H9 (cell line): ENCODE data around the gene SDF2. TPM values are rescaled to one million over a fixed set of nuclear protein-coding genes. Genes with fewer than 3 reads are reported as not detected.

Source experiments
- DNase-seq: peaks from one replicate; pipeline ENCODE4 v3.0.0-alpha.2; 2017
- H2AFZ ChIP-seq: one replicate; pipeline ENCODE4 v1.6.1; 2013; ENCODE audit warnings: mild to moderate bottlenecking, low read length, control low read depth, moderate library complexity
- H2AK5ac ChIP-seq: 2 replicates; pipeline ENCODE4 v1.6.1; 2013; ENCODE audit warnings: low read length, control low read depth, mixed read lengths; ENCODE audit not compliant: insufficient read length
- H2BK120ac ChIP-seq: one replicate; pipeline ENCODE4 v1.6.1; 2013; ENCODE audit warnings: low read depth, mild to moderate bottlenecking, low read length, control low read depth, inconsistent platforms; ENCODE audit not compliant: poor library complexity, severe bottlenecking
- H2BK12ac ChIP-seq: 2 replicates; pipeline ENCODE4 v1.6.1; 2013; ENCODE audit warnings: low read length, control low read depth, mixed read lengths, low read depth; ENCODE audit not compliant: insufficient read length
- H2BK15ac ChIP-seq: 2 replicates; pipeline ENCODE4 v1.6.1; 2013; ENCODE audit warnings: low read depth, low read length, control low read depth
- H2BK20ac ChIP-seq: one replicate; pipeline ENCODE4 v1.6.1; 2013; ENCODE audit warnings: low read depth, mild to moderate bottlenecking, low read length, control low read depth, inconsistent platforms; ENCODE audit not compliant: poor library complexity, severe bottlenecking
- H2BK5ac ChIP-seq: 2 replicates; pipeline ENCODE4 v1.6.1; 2013; ENCODE audit warnings: low read length, control low read depth, mixed read lengths; ENCODE audit not compliant: insufficient read length
- H3K14ac ChIP-seq: 2 replicates; pipeline ENCODE4 v1.6.1; 2013; ENCODE audit warnings: low read length, control low read depth; ENCODE audit not compliant: insufficient read depth
- H3K18ac ChIP-seq: 2 replicates; pipeline ENCODE4 v1.6.1; 2013; ENCODE audit warnings: low read depth, mild to moderate bottlenecking, mixed read lengths, low read length, control low read depth; ENCODE audit not compliant: insufficient read length
- H3K23ac ChIP-seq: 2 replicates; pipeline ENCODE4 v1.6.1; 2013; ENCODE audit warnings: low read length, control low read depth, mixed read lengths, low read depth; ENCODE audit not compliant: insufficient read length
- H3K23me2 ChIP-seq: 2 replicates; pipeline ENCODE4 v1.6.1; 2013; ENCODE audit warnings: low read depth, mild to moderate bottlenecking, mixed read lengths, low read length, control low read depth; ENCODE audit not compliant: insufficient read length, poor library complexity, severe bottlenecking
- H3K27ac ChIP-seq: 2 replicates; pipeline ENCODE4 v1.5.1; 2013; ENCODE audit warnings: low read length, control low read depth, mixed read lengths, low read depth; ENCODE audit not compliant: insufficient read length
- H3K27me3 ChIP-seq: 2 replicates; pipeline ENCODE4 v1.6.1; 2013; ENCODE audit warnings: low read length, control low read depth, inconsistent platforms; ENCODE audit not compliant: insufficient read depth
- H3K4ac ChIP-seq: 2 replicates; pipeline ENCODE4 v1.6.1; 2013; ENCODE audit warnings: low read depth, mild to moderate bottlenecking, control low read depth, inconsistent platforms, low read length, moderate library complexity
- H3K4me1 ChIP-seq: 2 replicates; pipeline ENCODE4 v1.6.1; 2013; ENCODE audit warnings: low read length, control low read depth, inconsistent platforms; ENCODE audit not compliant: insufficient read depth
- H3K4me2 ChIP-seq: 2 replicates; pipeline ENCODE4 v1.6.1; 2013; ENCODE audit warnings: low read length, control low read depth, mixed read lengths; ENCODE audit not compliant: insufficient read length, insufficient read depth
- H3K56ac ChIP-seq: 2 replicates; pipeline ENCODE4 v1.6.1; 2013; ENCODE audit warnings: low read depth, mild to moderate bottlenecking, mixed read lengths, low read length, control low read depth; ENCODE audit not compliant: insufficient read length
- H3K79me1 ChIP-seq: 2 replicates; pipeline ENCODE4 v1.6.1; 2013; ENCODE audit warnings: low read depth, mild to moderate bottlenecking, moderate library complexity, low read length, control low read depth, inconsistent platforms; ENCODE audit not compliant: insufficient read depth, poor library complexity, severe bottlenecking
- H3K79me2 ChIP-seq: 2 replicates; pipeline ENCODE4 v1.6.1; 2013; ENCODE audit warnings: low read length, control low read depth, inconsistent platforms; ENCODE audit not compliant: insufficient read depth
- H3K9ac ChIP-seq: 2 replicates; pipeline ENCODE4 v1.6.1; 2013; ENCODE audit warnings: low read length, control low read depth, mixed read lengths; ENCODE audit not compliant: insufficient read length; ENCODE audit errors: extremely low read depth
- H3K9me3 ChIP-seq: one replicate; pipeline ENCODE4 v1.6.1; 2013; ENCODE audit warnings: low read depth, low read length, inconsistent platforms; ENCODE audit not compliant: control insufficient read depth
- H3T11ph ChIP-seq: one replicate; pipeline ENCODE4 v1.6.1; 2013; ENCODE audit warnings: mild to moderate bottlenecking, low read length, control low read depth, inconsistent platforms
- H4K20me1 ChIP-seq: one replicate; pipeline ENCODE4 v1.6.1; 2013; ENCODE audit not compliant: control insufficient read depth, insufficient read length, insufficient read depth
- H4K5ac ChIP-seq: 2 replicates; pipeline ENCODE4 v1.6.1; 2013; ENCODE audit warnings: low read depth, mild to moderate bottlenecking, mixed read lengths, low read length, control low read depth; ENCODE audit not compliant: insufficient read length
- H4K8ac ChIP-seq: replicated peaks from 2 replicates; pipeline ENCODE4 v1.6.1; 2013; ENCODE audit warnings: low read length, control low read depth, mixed read lengths, low read depth; ENCODE audit not compliant: insufficient read length
- H4K91ac ChIP-seq: 2 replicates; pipeline ENCODE4 v1.6.1; 2013; ENCODE audit warnings: low read depth, mild to moderate bottlenecking, moderate library complexity, mixed read lengths, low read length, control low read depth; ENCODE audit not compliant: insufficient read length
- H3K27ac Mint-ChIP-seq, 3 experiments: 2 replicates in 2 of 3; 3 replicates in 1 of 3; pipeline ENCODE4 v1.8.0; 2020 to 2021; ENCODE audit warnings: mixed read lengths in 3 of 3, mild to moderate bottlenecking in 1 of 3, moderate library complexity in 1 of 3
- H3K27me3 Mint-ChIP-seq: 2 replicates; pipeline ENCODE4 v1.8.0; 2021; ENCODE audit warnings: low read depth, mild to moderate bottlenecking, moderate library complexity, mixed read lengths
- H3K36me3 Mint-ChIP-seq, 3 experiments: 2 replicates in 2 of 3; 3 replicates in 1 of 3; pipeline ENCODE4 v1.8.0; 2020 to 2021; ENCODE audit warnings: low read depth in 3 of 3, mixed read lengths in 3 of 3; ENCODE audit not compliant: insufficient read depth in 1 of 3
- H3K4me1 Mint-ChIP-seq, 2 experiments: 2 replicates each; pipeline ENCODE4 v1.8.0; 2020; ENCODE audit warnings: mixed read lengths in 2 of 2
- H3K4me3 Mint-ChIP-seq, 2 experiments: 2 replicates in 1 of 2; 3 replicates in 1 of 2; pipeline ENCODE4 v1.8.0; 2020 to 2021; ENCODE audit warnings: mild to moderate bottlenecking in 2 of 2, mixed read lengths in 2 of 2, moderate library complexity in 1 of 2
- H3K9me3 Mint-ChIP-seq, 2 experiments: 2 replicates in 1 of 2; 3 replicates in 1 of 2; pipeline ENCODE4 v1.8.0; 2020; ENCODE audit warnings: mild to moderate bottlenecking in 2 of 2, mixed read lengths in 2 of 2, moderate library complexity in 1 of 2
- WGBS: extraction: QIAGEN DNeasy Blood & Tissue Kit; methylation state at CpG from one replicate; pipeline ENCODE4 v1.1.7; 2013; ENCODE audit warnings: missing lambda C conversion rate, low lambda C conversion rate, mixed read lengths; ENCODE audit not compliant: insufficient read length; ENCODE audit errors: extremely low coverage; 5-methylcytosine and 5-hydroxymethylcytosine counted together
- total RNA-seq: library from RNA; stranded (reverse); gene quantifications from 2 replicates; pipeline ENCODE4 v1.2.1, GENCODE V29; 2021
- TF ChIP-seq, protein P1 (sequence below): fragments of 200-600 bp; sonication (generic); conservative IDR thresholded peaks from 3 replicates; pipeline ENCODE4 v1.8.0; 2021; ENCODE audit warnings: antibody characterized with exemption, mild to moderate bottlenecking

The SDF2 gene
- total RNA-seq, 1 experiment from 2014 or later: 40.2 TPM

DNA sequence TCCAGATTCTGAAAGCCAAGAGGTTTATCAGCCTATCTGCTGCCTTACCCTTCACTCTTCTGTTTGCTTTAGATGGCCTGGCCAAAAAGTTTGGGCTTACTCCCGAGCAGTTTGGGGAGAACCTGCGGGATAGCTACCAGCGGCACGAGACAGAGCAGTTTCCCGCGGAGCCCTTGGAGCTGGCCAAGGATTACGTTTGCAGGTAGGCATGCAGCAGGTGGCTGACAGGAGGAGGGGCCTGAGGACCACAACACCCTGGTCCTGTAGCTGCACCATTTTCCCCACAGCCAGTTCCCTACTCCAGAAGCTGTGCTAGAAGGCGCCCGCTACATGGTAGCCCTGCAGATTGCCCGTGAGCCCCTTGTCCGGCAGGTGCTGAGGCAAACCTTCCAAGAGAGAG lies 20.9 kb upstream of the SDF2 start:
- no peak overlapping the region for H3K18ac ChIP-seq
- no peak overlapping the region for H3K27ac Mint-ChIP-seq
- H3K4me2 ChIP-seq: no peak overlapping the region
- no peaks in the 10 kb centered on the region for H3K4me1 Mint-ChIP-seq
- H4K8ac ChIP-seq: no peak overlapping the region
- no peak overlapping the region for H3K56ac ChIP-seq
- no peaks in the 10 kb centered on the region for H3K27me3 Mint-ChIP-seq
- H4K91ac ChIP-seq: no peak overlapping the region
- no peaks in the 10 kb centered on the region for H3K79me1 ChIP-seq
- no peak overlapping the region for H2BK20ac ChIP-seq
- H3K23me2 ChIP-seq: no peaks in the 10 kb centered on the region
- no peak overlapping the region for H3K4ac ChIP-seq
- H2BK5ac ChIP-seq: no peak overlapping the region
- H3T11ph ChIP-seq: no peak overlapping the region
- H3K9me3 ChIP-seq: no peaks in the 10 kb centered on the region
- H3K14ac ChIP-seq: no peak overlapping the region
- no peaks in the 10 kb centered on the region for H4K20me1 ChIP-seq
- H2BK12ac ChIP-seq: no peak overlapping the region
- H3K27ac ChIP-seq: no peak overlapping the region
- no peak overlapping the region for H2BK120ac ChIP-seq
- no peaks in the 10 kb centered on the region for H3K79me2 ChIP-seq
- H3K9me3 Mint-ChIP-seq: no peaks in the 10 kb centered on the region
- WGBS: no CpG with 5 or more reads among the region's 11 CpGs
- no peak for DNase-seq
- no peak overlapping the region for H2AFZ ChIP-seq
- H4K5ac ChIP-seq: no peak overlapping the region
- H3K36me3 Mint-ChIP-seq: peaks cover 60 to 95% (median 88%) of the 10 kb centered on the region in 3 experiments; a peak in 6 of 7 replicates
- H2AK5ac ChIP-seq: no peak overlapping the region
- no peak overlapping the region for H3K9ac ChIP-seq
- peaks cover 1% of the 10 kb centered on the region; the same call in 1 of the 2 replicates for H3K27me3 ChIP-seq
- TF ChIP-seq, protein P1, sequence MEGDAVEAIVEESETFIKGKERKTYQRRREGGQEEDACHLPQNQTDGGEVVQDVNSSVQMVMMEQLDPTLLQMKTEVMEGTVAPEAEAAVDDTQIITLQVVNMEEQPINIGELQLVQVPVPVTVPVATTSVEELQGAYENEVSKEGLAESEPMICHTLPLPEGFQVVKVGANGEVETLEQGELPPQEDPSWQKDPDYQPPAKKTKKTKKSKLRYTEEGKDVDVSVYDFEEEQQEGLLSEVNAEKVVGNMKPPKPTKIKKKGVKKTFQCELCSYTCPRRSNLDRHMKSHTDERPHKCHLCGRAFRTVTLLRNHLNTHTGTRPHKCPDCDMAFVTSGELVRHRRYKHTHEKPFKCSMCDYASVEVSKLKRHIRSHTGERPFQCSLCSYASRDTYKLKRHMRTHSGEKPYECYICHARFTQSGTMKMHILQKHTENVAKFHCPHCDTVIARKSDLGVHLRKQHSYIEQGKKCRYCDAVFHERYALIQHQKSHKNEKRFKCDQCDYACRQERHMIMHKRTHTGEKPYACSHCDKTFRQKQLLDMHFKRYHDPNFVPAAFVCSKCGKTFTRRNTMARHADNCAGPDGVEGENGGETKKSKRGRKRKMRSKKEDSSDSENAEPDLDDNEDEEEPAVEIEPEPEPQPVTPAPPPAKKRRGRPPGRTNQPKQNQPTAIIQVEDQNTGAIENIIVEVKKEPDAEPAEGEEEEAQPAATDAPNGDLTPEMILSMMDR: no peak
- H2BK15ac ChIP-seq: no peak overlapping the region
- H3K23ac ChIP-seq: no peak overlapping the region
- no peaks in the 10 kb centered on the region for H3K4me1 ChIP-seq
- no peak overlapping the region for H3K4me3 Mint-ChIP-seq
